SK-N-MC (cell line): ENCODE measurements around the gene ASPSCR1.

ENCODE experiments used
- EZH2 ChIP-seq: fragments of 200-600 bp; sonication (generic); IDR thresholded peaks from one replicate; pipeline ENCODE4 v1.6.1; 2017; ENCODE audit warnings: antibody characterized with exemption
- POLR2AphosphoS5 ChIP-seq: IDR thresholded peaks from 2 replicates; pipeline ENCODE4 v1.6.1; 2012; ENCODE audit warnings: mild to moderate bottlenecking, low read depth, low read length, borderline replicate concordance

GRCh38 chr17:82043507-82043906 is 66.1 kb downstream of the ASPSCR1 start:
- TF ChIP-seq POLR2AphosphoS5 (no peak), EZH2 (no peak)
